GM12878 (cell line): ENCODE measurements around the gene NID1. TPM values are rescaled to one million over a fixed set of nuclear protein-coding genes. Genes with fewer than 3 reads are reported as not detected.
"Not testable (repeated sequence)": the region's sequence is repeated elsewhere in the genome, so short reads cannot be mapped to it uniquely, and the experiment has no call there.

Source experiments
- ATAC-seq: fragments of 200-7000 bp; cut with Tn5 transposase; 3 replicates; pipeline ENCODE4 v1.9.1; 2020; ENCODE audit warnings: mild to moderate bottlenecking, moderate library complexity
- BruUV-seq: library from RNA; stranded (reverse); fragments of 400-500 nt; replicated peaks from 2 replicates; lab custom pipeline; 2021; lab: Mats Ljungman, UMichigan
- CTCF ChIA-PET: fragments of 300-600 bp; sonication (Branson Sonifier 250); formaldehyde crosslinking; extraction: SDS; loops from one replicate; lab custom pipeline; 2021; ENCODE audit warnings: inconsistent platforms; lab: Yijun Ruan, JAX
- POLR2A ChIA-PET: fragments of 350-600 bp; formaldehyde crosslinking; extraction: SDS; loops from one replicate; lab custom pipeline; 2021; ENCODE audit warnings: inconsistent platforms; lab: Charles Lee
- RAD21 ChIA-PET: fragments of 300-600 bp; sonication (Branson Sonifier 250); formaldehyde crosslinking; loops from one replicate; lab custom pipeline; 2023; ENCODE audit warnings: antibody characterized with exemption; ENCODE audit not compliant: unreplicated experiment; lab: Charles Lee
- SMC1A ChIA-PET: fragments of 300-600 bp; sonication (Branson Sonifier 250); formaldehyde crosslinking; loops from one replicate; lab custom pipeline; 2023; ENCODE audit not compliant: unreplicated experiment, uncharacterized antibody; lab: Charles Lee
- DNase-seq: peaks from one replicate; pipeline ENCODE4 v3.0.0-alpha.2; 2011; ENCODE audit warnings: low read depth, low spot score
- FAIRE-seq: peaks from 3 replicates; lab custom pipeline; 2011; peaks lifted over from hg19 to GRCh38; lab: Jason Lieb, UNC
- H2AFZ ChIP-seq: 2 replicates; pipeline ENCODE4 v1.6.0; 2011; ENCODE audit warnings: low read depth, low read length, control low read depth; ENCODE audit not compliant: control insufficient read depth
- H3K27ac ChIP-seq: 2 replicates; pipeline ENCODE4 v1.5.1; 2011; ENCODE audit warnings: control low read depth; ENCODE audit not compliant: control insufficient read depth, insufficient read depth
- H3K27me3 ChIP-seq, 2 experiments: replicated peaks in 1 of 2; 2 replicates each; pipeline versions ENCODE4 v1.6.0 to v1.6.1; 2011; ENCODE audit warnings: low read length in 1 of 2; ENCODE audit not compliant: control insufficient read depth in 2 of 2, insufficient read depth in 2 of 2
- H3K36me3 ChIP-seq, 2 experiments: 2 replicates each; pipeline ENCODE4 v1.5.1; 2011; ENCODE audit warnings: low read length in 1 of 2; ENCODE audit not compliant: control insufficient read depth in 2 of 2, insufficient read depth in 2 of 2
- H3K4me1 ChIP-seq: 2 replicates; pipeline ENCODE4 v1.6.1; 2011; ENCODE audit warnings: mild to moderate bottlenecking, low read length, moderate library complexity, mixed read lengths; ENCODE audit not compliant: control insufficient read depth, insufficient read depth
- H3K4me2 ChIP-seq: 2 replicates; pipeline ENCODE4 v1.6.0; 2011; ENCODE audit warnings: control low read depth; ENCODE audit not compliant: control insufficient read depth, insufficient read depth
- H3K4me3 ChIP-seq: fragments of 200-600 bp; sonication (generic); 2 replicates; pipeline ENCODE4 v1.5.1; 2016
- H3K79me2 ChIP-seq: 2 replicates; pipeline ENCODE4 v1.6.0; 2011; ENCODE audit warnings: low read length; ENCODE audit not compliant: control insufficient read depth, insufficient read depth
- H3K9ac ChIP-seq: 2 replicates; pipeline ENCODE4 v1.8.0; 2011; ENCODE audit warnings: low read length, control low read depth, mixed read lengths; ENCODE audit not compliant: control insufficient read depth, insufficient read depth
- H3K9me3 ChIP-seq: replicated peaks from 3 replicates; pipeline ENCODE4 v1.5.1; 2011; ENCODE audit warnings: mild to moderate bottlenecking, low read length; ENCODE audit not compliant: control insufficient read depth, insufficient read depth
- H4K20me1 ChIP-seq: 2 replicates; pipeline ENCODE4 v1.6.0; 2011; ENCODE audit not compliant: control insufficient read depth, insufficient read depth
- BCL11A ChIP-seq: IDR thresholded peaks from 2 replicates; pipeline ENCODE4 v1.6.1; 2011; ENCODE audit warnings: low read depth, low read length
- BCL3 ChIP-seq: IDR thresholded peaks from 2 replicates; pipeline ENCODE4 v1.6.1; 2011; ENCODE audit warnings: borderline replicate concordance, low read depth, mild to moderate bottlenecking, moderate library complexity, low read length; ENCODE audit not compliant: insufficient read depth, poor library complexity, severe bottlenecking
- BHLHE40 ChIP-seq, 2 experiments: fragments of 450-650 bp in 1 of 2; IDR thresholded peaks; 2 replicates each; pipeline ENCODE4 v1.6.1; 2011 to 2017; ENCODE audit warnings: low read depth in 2 of 2, borderline replicate concordance in 1 of 2, improper control_type of control experiment in 1 of 2, low read length in 1 of 2, mild to moderate bottlenecking in 1 of 2
- CREM ChIP-seq: IDR thresholded peaks from 2 replicates; pipeline ENCODE4 v1.6.1; 2014; ENCODE audit warnings: antibody characterized with exemption, low read depth
- EED ChIP-seq: sonication (generic); IDR thresholded peaks from 2 replicates; pipeline ENCODE4 v1.6.1; 2016; ENCODE audit warnings: antibody characterized with exemption, low read depth
- EP300 ChIP-seq, 2 experiments: fragments of 150-350 bp in 1 of 2; IDR thresholded peaks; 2 replicates each; pipeline ENCODE4 v1.6.1; 2011 to 2012; ENCODE audit warnings: low read depth in 2 of 2, low read length in 2 of 2, borderline replicate concordance in 1 of 2, improper control_type of control experiment in 1 of 2, inconsistent platforms in 1 of 2; ENCODE audit not compliant: control insufficient read depth in 1 of 2
- IRF4 ChIP-seq: IDR thresholded peaks from 2 replicates; pipeline ENCODE4 v1.6.1; 2011; ENCODE audit warnings: low read depth, low read length
- JUNB ChIP-seq: IDR thresholded peaks from 2 replicates; pipeline ENCODE4 v1.6.1; 2016; ENCODE audit warnings: antibody characterized with exemption, mild to moderate bottlenecking
- MEF2A ChIP-seq: IDR thresholded peaks from 2 replicates; pipeline ENCODE4 v1.6.1; 2011; ENCODE audit warnings: low read depth, mild to moderate bottlenecking, low read length, moderate library complexity; ENCODE audit not compliant: insufficient read depth
- NFXL1 ChIP-seq: fragments of 450-650 bp; IDR thresholded peaks from 2 replicates; pipeline ENCODE4 v1.6.1; 2017; ENCODE audit warnings: antibody characterized with exemption, mild to moderate bottlenecking, borderline replicate concordance
- PML ChIP-seq: IDR thresholded peaks from 2 replicates; pipeline ENCODE4 v1.6.1; 2012; ENCODE audit warnings: low read length, inconsistent platforms
- POU2F2 ChIP-seq: IDR thresholded peaks from 3 replicates; pipeline ENCODE4 v1.6.1; 2011; ENCODE audit warnings: low read depth, mild to moderate bottlenecking, low read length, borderline replicate concordance
- RAD51 ChIP-seq: fragments of 450-650 bp; IDR thresholded peaks from 2 replicates; pipeline ENCODE4 v1.6.1; 2016; ENCODE audit warnings: moderate library complexity, mild to moderate bottlenecking, inconsistent platforms
- RUNX3 ChIP-seq: IDR thresholded peaks from 2 replicates; pipeline ENCODE4 v1.6.1; 2012; ENCODE audit warnings: low read length, inconsistent platforms
- SREBF1 ChIP-seq: IDR thresholded peaks from 2 replicates; pipeline ENCODE4 v1.6.1; 2012; ENCODE audit warnings: mild to moderate bottlenecking, low read length
- SRF ChIP-seq, 2 experiments: IDR thresholded peaks; 2 replicates each; pipeline ENCODE4 v1.6.1; 2011; ENCODE audit warnings: low read depth in 2 of 2, low read length in 2 of 2, mild to moderate bottlenecking in 1 of 2, moderate library complexity in 1 of 2
- TBL1XR1 ChIP-seq: IDR thresholded peaks from 2 replicates; pipeline ENCODE4 v1.6.1; 2012; ENCODE audit warnings: low read depth, low read length, improper control_type of control experiment
- TCF12 ChIP-seq: IDR thresholded peaks from 2 replicates; pipeline ENCODE4 v1.6.1; 2011; ENCODE audit warnings: low read depth, mild to moderate bottlenecking, low read length
- TCF3 ChIP-seq: IDR thresholded peaks from 2 replicates; pipeline ENCODE4 v1.6.1; 2012; ENCODE audit warnings: low read depth, mild to moderate bottlenecking, low read length, borderline replicate concordance; ENCODE audit not compliant: insufficient read depth
- WGBS: methylation state at CpG from one replicate; pipeline ENCODE4 v1.1.6; 2016; ENCODE audit warnings: low lambda C conversion rate; ENCODE audit not compliant: insufficient replicate concordance, insufficient coverage; ENCODE audit errors: missing lambda C conversion rate; 5-methylcytosine and 5-hydroxymethylcytosine counted together
- in situ Hi-C: fragments of 300-500 bp; cut with MboI; formaldehyde crosslinking; loops from 9 replicates; pipeline ENCODE4 v1.14.3; 2018; ENCODE audit warnings: mixed read lengths
- intact Hi-C: fragments of 100-400 bp; cut with micrococcal nuclease; formaldehyde crosslinking; loops from one replicate; pipeline ENCODE4 v1.14.2; 2022; ENCODE audit not compliant: unreplicated experiment
- polyA plus RNA-seq, 11 experiments: library from polyadenylated mRNA; depleted of rRNA in 4 of 11; unstranded in 6 of 11; stranded (reverse) in 5 of 11; fragments of >200 nt; fragmentation: Nextera tagmentation in 4 of 11; fragmentation: Illumina TruSeq in 1 of 11; extraction: Ambion mirVana in 4 of 11; extraction: Trizol in 1 of 11; gene quantifications; 1 replicate in 1 of 11; 2 replicates in 10 of 11; pipeline versions ENCODE4 v1.2.1 to v1.2.3, GENCODE V29; 2011 to 2016; ENCODE audit warnings: inconsistent platforms in 2 of 11, missing spikeins in 2 of 11, low read depth in 1 of 11
- total RNA-seq, 4 experiments: library from RNA; depleted of rRNA in 3 of 4; stranded (reverse); fragments of >200 nt in 3 of 4; fragmentation: Illumina TruSeq in 1 of 4; extraction: Trizol in 1 of 4; gene quantifications; 2 replicates each; pipeline versions ENCODE4 v1.2.1 to v1.2.3, GENCODE V29; 2013 to 2021
- TF ChIP-seq, protein P1 (sequence below): IDR thresholded peaks from 2 replicates; pipeline ENCODE4 v1.6.1; 2011; ENCODE audit warnings: mild to moderate bottlenecking, low read depth, low read length, moderate library complexity; ENCODE audit not compliant: insufficient replicate concordance

NID1 gene
- total and polyA plus RNA-seq, 10 of the 15 experiments (the other 5 are each of a cell fraction or from before 2014, with no cell fraction given), result 4.2 to 25.7 (median 11.3) TPM

- TF ChIP-seq TBL1XR1 (no peak), MEF2A (no peak), NFXL1 (no peak)
Observed at GRCh38 chr1:236098267-236098666, 33.4 kb upstream of the NID1 start (continued).

DNA sequence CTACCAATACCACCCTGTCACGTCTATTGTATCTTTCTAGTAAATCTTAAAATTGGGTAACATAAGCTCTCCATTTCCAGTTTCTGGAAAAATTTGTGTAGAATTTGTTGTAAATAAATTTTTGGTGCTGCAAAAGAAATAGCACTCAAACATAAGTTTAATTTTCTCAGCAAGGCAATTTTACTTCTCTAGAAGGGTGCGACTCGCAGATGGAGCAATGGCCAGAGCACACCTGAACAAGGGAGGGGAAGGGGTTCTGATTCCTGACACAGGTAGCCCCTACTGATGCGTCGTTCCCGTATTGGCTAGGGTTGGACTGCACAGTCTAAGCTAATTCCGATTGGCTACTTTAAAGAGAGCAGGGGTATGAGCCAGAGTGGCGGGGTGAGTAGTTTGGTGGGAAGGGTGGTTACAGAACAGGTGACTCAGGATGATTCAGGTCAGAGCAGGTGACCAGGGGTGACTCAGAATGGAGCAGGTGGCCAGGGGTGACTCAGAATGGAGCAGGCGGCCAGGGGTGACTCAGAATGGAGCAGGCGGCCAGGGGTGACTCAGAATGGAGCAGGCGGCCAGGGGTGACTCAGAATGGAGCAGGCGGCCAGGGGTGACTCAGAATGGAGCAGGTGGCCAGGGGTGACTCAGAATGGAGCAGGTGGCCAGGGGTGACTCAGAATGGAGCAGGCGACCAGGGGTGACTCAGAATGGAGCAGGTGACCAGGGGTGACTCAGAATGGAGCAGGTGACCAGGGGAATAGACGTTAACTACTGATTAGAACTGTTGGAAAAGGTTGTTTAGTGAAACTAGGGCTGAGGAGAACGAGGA is 32.0 kb upstream of the NID1 start:
- peak; percentile 58 for ATAC-seq
- in situ Hi-C loops, H3K79me2 ChIP-seq, intact Hi-C loops, H3K36me3 ChIP-seq, H3K4me3 ChIP-seq, SMC1A ChIA-PET, H3K27me3 ChIP-seq, H3K4me1 ChIP-seq, POLR2A ChIA-PET, CTCF ChIA-PET, H3K9ac ChIP-seq, H4K20me1 ChIP-seq, H2AFZ ChIP-seq, H3K4me2 ChIP-seq, RAD21 ChIA-PET, BruUV-seq: not testable (repeated sequence)
- Histone ChIP-seq H3K27ac (peak overlapping the region; percentile 35), H3K9me3 (peaks cover 13% of the 10 kb centered on the region)
- 45% methylated on average over 15 of the region's 15 CpGs for WGBS
- peak; percentile 78 for FAIRE-seq
- DNase-seq, result peak; percentile 70
- peak; percentile 66; the same call in 1 of the 2 replicates for TF ChIP-seq BCL11A
- TF ChIP-seq TCF3, result peak; percentile 97
- peak; percentile 53; the same call in 1 of the 2 replicates for TF ChIP-seq RAD51
- TF ChIP-seq BHLHE40 (IDR thresholded peaks at IDR 0.05; ENCODE audit: borderline replicate concordance in 1 of 2, low read depth in 2 of 2, low read length in 1 of 2), result peak; percentile 54; a peak in 2 of 4 replicates
- TF ChIP-seq IRF4, result peak; percentile 51; the same call in 1 of the 2 replicates
- peak; percentile 95 for TF ChIP-seq TCF12
- TF ChIP-seq PML, result 0 out of 2 replicates have a peak, but pooled peaks have one; percentile 28
- TF ChIP-seq SREBF1, result 0 out of 2 replicates have a peak, but pooled peaks have one; percentile 33
- TF ChIP-seq EP300 (IDR thresholded peaks at IDR 0.05; ENCODE audit: borderline replicate concordance in 1 of 2, control insufficient read depth in 1 of 2, low read depth in 2 of 2, low read length in 2 of 2), result peak; percentile 32 to 62; a peak in 1 of 4 replicates
- TF ChIP-seq, protein P1, sequence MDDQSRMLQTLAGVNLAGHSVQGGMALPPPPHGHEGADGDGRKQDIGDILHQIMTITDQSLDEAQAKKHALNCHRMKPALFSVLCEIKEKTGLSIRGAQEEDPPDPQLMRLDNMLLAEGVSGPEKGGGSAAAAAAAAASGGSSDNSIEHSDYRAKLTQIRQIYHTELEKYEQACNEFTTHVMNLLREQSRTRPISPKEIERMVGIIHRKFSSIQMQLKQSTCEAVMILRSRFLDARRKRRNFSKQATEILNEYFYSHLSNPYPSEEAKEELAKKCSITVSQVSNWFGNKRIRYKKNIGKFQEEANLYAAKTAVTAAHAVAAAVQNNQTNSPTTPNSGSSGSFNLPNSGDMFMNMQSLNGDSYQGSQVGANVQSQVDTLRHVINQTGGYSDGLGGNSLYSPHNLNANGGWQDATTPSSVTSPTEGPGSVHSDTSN, result peak; percentile 29
- TF ChIP-seq JUNB, result peak; percentile 92
- 0 out of 4 replicates have a peak, but pooled peaks of 1 of the 2 experiments have one; percentile 10 for TF ChIP-seq SRF (IDR thresholded peaks at IDR 0.05; ENCODE audit: low read depth in 2 of 2, low read length in 2 of 2)
- TF ChIP-seq CREM, result 0 out of 2 replicates have a peak, but pooled peaks have one; percentile 20
- TF ChIP-seq POU2F2, result 0 out of 3 replicates have a peak, but pooled peaks have one; percentile 51
- TF ChIP-seq BCL3, result peak; percentile 85
- TF ChIP-seq EED, result peak; percentile 57; the same call in 1 of the 2 replicates
- peak; percentile 33; the same call in 1 of the 2 replicates for TF ChIP-seq RUNX3
